DMS79 treated with DMSO at 0.1 percent for 48 hours (cell line): Measurements from ENCODE around the gene CYTH1.

Source experiments
- DNase-seq: peaks from one replicate; lab custom pipeline; 2025; lab: John Stamatoyannopoulos, UW

Gene CYTH1

DNA sequence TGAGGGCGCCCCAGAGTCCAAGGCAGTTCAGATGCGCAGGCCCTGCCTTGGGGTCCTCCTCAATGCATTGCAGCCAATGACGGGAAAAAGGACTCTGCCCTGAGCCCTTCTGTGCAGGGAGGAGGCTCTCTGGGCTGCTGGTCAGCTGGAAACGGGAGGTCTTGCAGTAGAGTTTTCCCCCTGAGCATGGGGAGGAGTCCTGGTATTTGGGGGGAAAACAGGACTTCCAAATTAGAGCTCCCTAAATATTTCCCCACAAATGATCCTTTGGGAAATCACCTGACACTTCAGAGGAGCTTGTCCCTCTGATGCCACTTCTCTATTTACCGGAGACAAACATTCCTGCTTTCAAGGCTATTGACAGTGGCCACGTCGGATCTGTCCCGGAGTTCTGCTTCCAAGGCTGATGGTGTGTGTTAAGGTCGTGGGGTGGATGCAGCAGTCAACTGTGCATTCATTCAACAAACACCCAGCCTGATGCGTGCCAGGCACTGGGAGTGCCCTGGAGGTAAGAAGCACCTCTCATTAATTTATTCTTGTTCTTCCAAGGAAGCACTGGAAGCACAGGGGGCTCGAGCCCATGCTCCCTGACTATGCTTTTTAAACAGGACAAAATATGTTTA is 131.9 kb downstream of the CYTH1 start:
- no peak for DNase-seq

DNA sequence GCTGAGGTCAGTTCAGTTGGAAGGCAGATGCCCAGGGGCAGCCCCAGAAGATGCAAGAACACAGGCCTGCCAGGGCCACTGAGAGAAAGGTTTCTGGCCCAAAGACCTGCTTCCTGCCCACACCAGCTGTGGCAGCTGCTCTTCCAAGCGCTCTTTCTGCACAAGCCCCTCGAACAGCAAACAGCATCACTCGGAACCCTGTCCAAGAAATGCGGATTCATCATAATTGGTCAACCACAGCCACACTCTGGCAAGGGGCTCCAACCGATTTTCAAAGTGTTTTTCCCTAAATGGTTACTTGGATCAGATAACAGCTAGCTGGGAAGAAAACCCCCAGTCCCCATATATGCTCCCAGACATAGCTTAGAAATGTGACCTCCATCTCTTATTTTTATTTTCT is 133.8 kb downstream of the CYTH1 start:
- no peak for DNase-seq

DNA sequence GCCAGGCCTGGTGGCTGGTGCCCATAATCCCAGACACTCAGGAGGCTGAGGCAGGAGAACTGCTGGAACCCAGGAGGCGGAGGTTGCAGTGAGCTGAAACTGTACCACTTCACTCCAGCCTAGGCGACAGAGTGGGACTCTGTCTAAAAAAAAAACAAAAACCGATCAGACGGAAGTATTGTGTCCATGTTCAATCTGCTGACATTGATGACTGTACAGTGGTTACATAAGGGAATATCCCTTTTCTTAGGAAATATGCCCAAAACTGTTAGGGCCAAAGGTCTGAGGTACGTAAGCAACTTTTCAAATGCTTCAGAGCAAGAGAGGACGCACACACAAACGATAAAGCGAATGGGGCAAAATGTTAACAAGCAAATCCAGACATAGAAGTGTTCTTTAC is 135.0 kb downstream of the CYTH1 start:
- DNase-seq: no peak

DNA sequence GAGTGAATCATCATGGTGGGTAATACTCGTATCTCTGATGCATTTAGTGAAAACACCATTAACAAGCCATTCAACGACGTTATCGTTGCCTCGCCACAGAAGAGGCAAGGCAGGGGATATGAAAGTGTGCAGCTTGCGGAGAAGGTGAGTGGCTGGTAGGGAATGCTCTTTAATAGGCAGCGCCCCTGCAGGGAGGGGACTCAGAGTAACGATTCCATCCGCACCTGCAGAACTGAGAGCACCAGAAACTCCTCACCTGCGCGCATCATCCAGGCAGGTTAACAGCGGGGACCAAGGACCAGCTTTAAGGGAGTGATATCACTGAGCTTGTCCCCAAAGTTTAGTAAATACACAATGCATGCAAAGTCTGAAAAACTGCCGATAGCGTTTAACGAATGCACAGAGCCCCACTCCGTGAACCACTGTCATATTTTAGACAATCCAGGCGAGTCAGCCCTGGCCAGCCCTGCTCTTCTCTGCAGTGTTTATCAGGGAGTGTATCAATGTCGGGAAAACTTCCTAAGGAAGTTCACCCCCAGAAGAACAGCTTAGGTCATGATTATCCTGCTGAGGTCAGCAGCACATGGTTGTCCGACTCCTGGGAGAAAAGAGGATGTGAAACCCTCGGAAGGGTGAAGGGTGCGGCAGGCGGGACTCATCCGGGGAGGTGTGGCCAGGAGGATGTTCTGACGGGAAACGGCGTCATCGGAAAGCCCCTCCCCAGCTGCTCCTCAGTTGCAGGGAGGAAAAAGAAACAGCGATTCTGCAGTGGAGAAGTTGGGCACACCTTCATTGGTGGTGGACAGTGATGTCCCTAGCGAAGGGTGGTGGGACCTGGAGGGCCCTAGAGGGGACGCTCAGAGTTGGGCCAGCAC is 136.4 kb downstream of the CYTH1 start:
- DNase-seq: no peak

DNA sequence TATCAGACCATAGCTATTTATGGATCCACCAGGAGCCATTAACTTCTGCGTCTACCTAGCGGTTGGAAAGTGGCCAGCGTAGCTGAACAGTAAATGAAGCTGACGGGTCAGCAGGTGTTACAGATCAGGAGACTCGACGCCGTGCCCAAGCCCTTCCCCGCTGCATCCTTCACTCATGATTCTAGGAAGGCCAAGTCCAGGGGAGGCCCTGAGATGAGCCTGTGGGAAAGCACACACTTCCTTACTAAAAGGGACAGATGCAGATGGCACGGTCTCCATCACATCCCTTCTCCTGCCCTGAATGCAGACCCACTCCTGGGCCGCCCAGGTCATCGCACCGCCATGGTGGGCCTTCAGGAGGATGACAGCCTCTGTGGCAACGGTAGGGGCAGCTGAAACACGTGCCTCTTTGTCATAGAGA is 137.1 kb downstream of the CYTH1 start:
- no peak for DNase-seq

DNA sequence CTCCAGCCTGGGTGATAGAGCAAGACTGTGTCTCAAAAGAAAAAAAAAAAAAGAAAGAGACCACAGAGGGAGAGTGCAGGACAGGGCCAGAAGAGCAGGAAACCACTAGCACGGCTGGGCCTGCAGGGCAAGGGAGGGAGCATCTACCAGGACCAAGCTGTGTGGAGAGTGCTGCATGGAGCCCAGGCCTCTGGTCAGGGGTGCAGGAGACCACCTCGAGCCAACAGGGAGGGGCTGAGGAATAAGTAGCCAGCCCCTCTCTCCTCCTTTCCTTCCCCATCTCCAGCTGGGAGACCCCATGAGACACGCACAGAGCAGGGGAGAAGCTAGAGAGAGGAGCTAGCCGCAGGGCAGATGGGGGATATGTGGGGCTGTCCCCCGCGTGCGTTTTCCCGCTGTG is 137.8 kb downstream of the CYTH1 start:
- no peak for DNase-seq

DNA sequence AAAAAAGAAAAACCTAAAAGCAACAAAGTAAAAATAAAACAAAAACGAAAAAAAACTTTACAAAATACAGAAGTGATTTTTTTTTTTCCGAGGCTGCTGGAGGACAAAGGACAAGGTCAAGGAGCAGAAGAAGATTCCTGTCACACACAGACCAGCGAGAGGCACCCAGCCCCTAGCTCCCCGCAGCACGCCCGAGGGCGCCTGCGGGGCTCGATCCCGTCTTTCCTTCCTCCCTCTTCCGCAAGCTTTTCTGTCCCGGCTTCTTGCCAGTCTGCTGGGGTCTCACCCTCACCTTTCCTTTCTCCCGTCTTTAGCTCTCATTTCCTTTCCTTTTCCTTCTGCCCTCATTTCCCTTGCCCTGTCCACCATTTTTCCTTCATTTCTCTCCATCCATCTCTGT is 138.7 kb downstream of the CYTH1 start:
- DNase-seq: no peak

DNA sequence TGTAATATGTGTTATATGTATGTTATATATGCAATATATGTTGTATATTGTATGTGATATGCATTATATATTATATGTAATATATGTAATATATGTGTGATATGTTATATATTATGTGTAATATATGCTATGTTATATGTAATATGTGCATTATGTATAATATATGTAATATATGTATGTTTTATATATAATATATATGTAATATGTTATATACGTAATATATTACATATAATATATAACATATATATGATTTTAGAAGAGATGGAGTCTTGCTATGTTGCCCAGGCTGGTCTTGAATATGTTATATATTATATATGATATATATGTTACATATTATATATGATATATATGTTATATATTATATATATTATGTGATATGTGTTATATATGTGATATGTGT is 139.4 kb downstream of the CYTH1 start:
- DNase-seq: no peak

DNA sequence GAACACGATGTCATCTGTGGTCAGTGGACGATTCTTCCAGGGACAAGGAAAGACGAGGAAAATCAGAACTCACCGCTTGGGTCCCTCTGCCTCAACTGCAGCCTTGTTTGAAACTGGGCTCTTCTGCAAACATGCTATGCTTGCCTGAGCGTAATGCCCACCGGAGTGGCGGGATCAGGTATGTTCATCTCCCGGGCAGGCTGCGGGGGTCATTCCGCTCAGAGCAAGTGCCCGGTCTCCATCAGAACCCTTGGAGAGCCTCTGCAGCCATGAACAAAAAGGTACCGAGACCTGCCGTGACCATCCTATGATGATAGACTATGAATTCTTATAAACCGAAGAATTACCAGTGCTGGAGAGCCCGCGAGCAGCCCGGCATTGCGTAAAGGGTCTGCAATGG is 140.4 kb downstream of the CYTH1 start:
- DNase-seq: no peak

DNA sequence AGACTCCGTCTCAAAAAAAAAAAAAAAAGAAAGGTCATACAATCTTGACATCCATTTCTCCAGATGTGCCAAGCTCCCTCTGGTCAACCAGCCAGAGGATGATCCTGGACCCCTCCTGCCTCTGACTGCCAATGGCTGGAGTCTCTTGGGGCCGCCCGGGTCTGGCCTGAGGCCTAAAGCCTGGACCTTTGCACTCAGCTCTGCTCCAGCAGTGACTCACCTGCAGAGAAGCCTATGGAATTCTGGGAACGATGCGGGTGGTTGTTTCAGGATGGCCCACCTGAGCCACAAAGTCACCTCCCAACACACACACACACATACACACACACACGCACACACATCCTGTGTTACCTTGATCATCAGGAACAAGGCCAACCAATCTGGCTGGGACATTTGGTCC is 140.8 kb downstream of the CYTH1 start:
- no peak for DNase-seq

DNA sequence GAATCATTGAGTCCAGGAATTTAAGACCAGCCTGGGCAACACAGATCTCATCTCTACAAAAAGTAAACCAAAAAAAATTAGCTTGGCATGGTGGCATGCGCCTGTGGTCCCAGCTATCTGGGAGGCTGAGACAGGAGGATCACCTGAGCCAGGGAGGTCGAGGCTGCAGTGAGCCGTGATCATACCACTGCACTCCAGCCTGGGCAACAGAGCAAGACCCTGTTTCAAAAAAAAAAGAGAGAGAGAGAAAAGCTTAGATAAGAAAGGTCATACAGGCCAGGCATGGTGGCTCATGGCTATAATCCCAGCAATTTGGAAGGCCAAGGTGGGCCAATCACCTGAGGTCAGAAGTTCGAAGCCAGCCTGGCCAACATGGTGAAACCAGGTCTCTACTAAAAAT is 141.4 kb downstream of the CYTH1 start:
- DNase-seq: no peak

DNA sequence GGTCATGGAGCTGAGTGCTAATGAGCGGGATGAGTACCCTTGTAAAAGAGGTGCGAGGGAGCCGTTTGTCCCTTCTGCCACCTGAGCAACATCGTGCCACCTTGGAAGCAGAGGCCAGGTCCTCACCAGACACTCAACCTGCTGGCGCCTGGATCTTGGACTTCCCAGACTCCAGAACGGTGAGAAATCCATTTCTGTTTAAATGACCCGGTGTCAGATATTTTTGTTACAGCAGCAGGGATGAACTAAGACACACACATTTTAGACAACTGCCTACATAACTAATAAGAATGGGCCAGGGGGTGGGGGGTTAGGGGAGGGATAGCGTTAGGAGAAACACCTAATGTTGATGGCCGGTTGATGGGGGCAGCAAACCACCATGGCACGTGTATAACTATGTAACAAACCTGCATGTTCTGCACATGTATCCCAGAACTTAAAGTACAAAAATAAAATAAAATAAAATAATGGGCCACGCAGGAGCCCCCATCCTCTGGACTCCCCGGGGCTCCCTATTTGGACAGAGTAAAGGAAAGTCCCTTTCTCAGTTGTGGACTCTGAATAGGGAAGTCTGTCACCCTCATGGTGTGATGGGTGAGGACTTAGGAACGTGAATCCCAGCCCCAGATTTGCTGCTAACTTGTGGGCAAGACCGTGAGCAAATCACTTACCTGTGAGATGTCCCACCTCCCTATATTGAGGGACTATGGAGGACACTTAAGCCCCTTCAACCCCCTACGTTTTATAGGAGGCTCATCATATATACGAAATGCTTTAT is 144.2 kb downstream of the CYTH1 start:
- DNase-seq: no peak

DNA sequence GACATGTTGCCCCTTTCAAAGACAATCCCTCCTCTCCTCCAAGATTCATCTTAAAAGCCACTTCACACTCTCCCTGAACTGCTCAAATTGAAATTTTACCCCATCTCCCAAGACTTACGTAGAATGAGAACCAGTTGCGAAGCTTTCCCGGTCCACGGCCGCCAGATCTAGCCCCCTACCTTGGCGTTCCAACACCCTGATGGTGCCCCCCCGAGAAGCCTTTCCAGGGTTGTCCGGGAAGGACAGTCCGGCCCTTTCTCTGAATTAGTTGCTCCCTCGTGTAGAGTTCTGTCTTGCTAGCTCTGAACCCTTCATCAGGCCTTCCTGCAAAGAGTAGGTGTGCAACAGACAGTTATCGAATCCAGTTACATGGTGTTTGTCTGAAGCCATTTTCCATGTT is 144.9 kb downstream of the CYTH1 start:
- DNase-seq: no peak

DNA sequence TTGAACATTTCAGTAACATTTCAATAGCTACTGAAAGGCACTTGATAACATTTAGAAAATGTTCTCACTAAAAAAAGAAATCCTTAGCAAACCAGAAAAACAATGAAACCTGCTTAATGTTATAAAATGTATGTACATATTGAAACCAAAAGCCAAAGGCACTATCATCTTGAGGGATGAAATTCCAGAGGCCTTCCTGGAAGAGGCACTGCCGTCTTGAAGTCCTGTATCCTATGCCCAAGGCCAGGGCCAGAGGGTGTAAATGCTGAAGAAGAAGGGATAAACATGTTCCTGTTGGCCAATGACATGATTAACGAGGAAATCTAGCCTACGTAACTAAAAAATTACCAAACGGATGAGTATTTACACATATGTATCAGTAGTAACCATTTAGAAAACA is 147.9 kb downstream of the CYTH1 start:
- no peak for DNase-seq

DNA sequence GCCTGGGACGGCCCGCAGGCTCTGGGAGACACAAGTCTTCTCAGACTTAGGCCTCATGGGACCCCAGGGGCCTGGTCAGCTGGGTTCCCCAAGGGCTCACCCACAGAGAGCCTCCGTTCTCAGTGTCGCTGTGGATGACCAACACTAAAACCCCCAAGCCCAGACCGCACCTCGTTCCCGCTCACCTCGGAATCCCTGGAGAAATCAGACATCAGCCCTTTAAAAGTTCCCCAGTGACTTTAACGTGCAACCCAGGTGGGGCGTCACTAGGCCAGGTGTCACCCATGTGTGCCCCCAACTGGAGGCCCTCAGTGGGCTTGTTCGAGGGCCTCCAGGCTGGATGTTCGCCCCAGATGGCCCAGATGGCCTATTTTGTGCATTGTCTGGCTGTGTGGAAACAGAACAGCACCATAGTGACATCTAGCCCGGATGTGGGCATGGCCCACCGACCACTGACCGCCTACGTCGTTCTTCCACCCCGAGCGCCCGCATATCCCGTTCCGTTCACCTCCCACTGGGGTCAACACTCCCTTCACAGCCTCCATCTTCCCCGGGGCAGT is 152.6 kb downstream of the CYTH1 start:
- DNase-seq: no peak

DNA sequence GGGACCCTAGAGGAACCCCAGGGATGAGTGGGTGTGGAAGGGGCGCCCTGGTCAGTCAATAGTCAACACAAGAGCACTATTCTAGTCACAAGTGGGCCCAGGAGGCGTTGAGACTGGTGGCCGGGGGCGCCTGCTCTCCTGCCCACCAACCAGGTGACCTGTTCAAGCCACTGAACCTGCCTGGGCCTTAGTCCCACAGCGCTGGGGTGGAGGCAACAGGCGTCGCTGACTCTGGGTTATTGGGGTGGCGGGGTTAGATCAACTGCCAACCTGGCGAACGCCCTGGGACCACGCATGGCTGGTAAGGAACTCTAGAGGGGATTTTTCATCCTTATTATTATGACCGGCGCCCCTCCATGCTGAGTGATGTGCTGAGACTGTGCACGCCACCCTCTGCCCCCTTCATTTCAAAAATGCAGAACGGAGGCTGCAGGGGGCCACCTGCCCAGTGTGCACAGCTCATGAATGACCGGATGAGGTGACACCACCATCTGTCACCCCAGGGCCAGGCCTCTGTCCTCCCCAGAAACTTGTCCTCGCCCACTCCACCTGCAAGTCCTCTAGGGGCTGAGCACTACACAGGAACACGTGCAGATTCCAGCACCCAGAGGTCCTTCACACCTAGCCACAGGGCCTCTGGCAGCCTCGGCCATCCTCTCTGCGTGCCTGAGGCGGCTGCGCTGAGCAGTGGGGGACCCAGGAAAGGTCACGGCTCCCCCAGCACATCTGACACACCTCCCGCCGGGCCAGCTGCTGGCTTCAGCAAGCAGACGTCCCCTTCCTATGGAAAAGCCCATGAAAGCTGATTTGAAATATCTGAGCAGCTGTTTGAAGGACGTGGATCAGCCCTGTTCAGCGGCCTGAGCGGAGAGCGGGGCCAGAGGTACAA is 153.3 kb downstream of the CYTH1 start:
- no peak for DNase-seq

DNA sequence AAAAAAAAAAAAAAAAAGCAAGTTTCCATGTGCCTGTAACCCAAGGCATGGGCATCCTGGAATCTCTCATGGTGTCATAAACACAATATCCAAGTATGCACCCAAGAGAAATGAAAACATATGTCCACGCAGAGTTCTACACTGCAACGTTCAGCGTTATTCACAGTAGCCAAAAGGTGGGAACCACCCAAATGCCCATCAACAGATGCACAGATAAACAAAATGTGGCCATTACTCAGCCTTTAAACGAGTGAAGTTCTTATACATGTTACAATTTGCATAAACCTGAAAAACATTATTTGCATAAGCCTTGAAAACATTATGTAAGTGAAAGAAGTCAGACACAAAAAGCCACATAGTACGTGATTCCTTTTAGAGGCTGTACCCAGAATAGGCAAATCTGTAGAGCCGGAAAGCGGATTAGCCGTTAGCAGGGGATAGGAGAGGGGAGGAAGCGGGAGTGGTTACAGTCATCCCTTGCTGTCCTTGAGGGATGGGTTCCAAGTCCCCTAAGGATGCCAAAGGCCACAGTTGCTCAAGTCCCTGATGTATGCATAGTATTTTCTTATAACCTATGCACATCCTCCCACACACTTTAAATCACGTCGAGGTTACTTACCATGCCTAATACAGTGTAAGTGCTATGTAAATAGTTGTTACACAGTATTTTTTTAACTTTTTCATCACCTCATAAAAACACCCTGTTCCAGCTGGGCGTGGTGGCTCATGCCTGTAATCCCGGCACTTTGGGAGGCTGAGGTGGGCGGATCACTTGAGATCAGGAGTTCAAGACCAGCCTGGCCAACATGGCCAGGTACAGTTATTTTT is 157.5 kb downstream of the CYTH1 start:
- no peak for DNase-seq
